Caco-2 (cell line): ENCODE data around the gene OR52H1. TPM values are rescaled to one million over a fixed set of nuclear protein-coding genes. Genes with fewer than 3 reads are reported as not detected.

Experiments
- BruUV-seq: library from RNA; stranded (reverse); fragments of 400-500 nt; replicated peaks from 2 replicates; lab custom pipeline; 2021; lab: Mats Ljungman, UMichigan
- CTCF ChIA-PET: fragments of 300-600 bp; sonication (Branson Sonifier 250); formaldehyde crosslinking; loops from one replicate; lab custom pipeline; 2022; ENCODE audit warnings: antibody characterized with exemption; lab: Charles Lee
- POLR2A ChIA-PET: fragments of 300-600 bp; sonication (Branson Sonifier 250); formaldehyde crosslinking; loops from one replicate; lab custom pipeline; 2022; ENCODE audit warnings: antibody characterized with exemption; lab: Charles Lee
- DNase-seq, 2 experiments: peaks; one replicate each; pipeline versions ENCODE4 v3.0.0 to v3.0.0-alpha.2; 2020 to 2022
- H3K27me3 ChIP-seq: replicated peaks from 2 replicates; pipeline ENCODE4 v1.6.0; 2011; ENCODE audit warnings: low read length; ENCODE audit not compliant: control insufficient read depth, insufficient read depth
- H3K36me3 ChIP-seq: 2 replicates; pipeline ENCODE4 v1.5.1; 2011; ENCODE audit warnings: low read length; ENCODE audit not compliant: control insufficient read depth, insufficient read depth
- H3K4me1 ChIP-seq: fragments of 250-450 bp; sonication (Bioruptor Pico); 2 replicates; pipeline ENCODE4 v1.5.1; 2020; ENCODE audit warnings: mild to moderate bottlenecking
- H3K4me3 ChIP-seq: 2 replicates; pipeline ENCODE4 v1.5.1; 2011; ENCODE audit warnings: low read depth, mild to moderate bottlenecking, control low read depth, low read length
- H3K9me3 ChIP-seq: fragments of 250-450 bp; sonication (Bioruptor Pico); 2 replicates; pipeline ENCODE4 v1.5.1; 2020; ENCODE audit warnings: mild to moderate bottlenecking, moderate library complexity
- H3K27ac Mint-ChIP-seq: one replicate; pipeline ENCODE4 v1.8.0; 2022; ENCODE audit warnings: mixed read lengths; ENCODE audit not compliant: unreplicated experiment
- H3K27me3 Mint-ChIP-seq: one replicate; pipeline ENCODE4 v1.8.0; 2022; ENCODE audit warnings: mixed read lengths; ENCODE audit not compliant: insufficient read depth, unreplicated experiment
- H3K36me3 Mint-ChIP-seq: one replicate; pipeline ENCODE4 v1.8.0; 2022; ENCODE audit warnings: mild to moderate bottlenecking, mixed read lengths; ENCODE audit not compliant: insufficient read depth, unreplicated experiment
- H3K4me1 Mint-ChIP-seq: one replicate; pipeline ENCODE4 v1.8.0; 2022; ENCODE audit warnings: low read depth, mixed read lengths; ENCODE audit not compliant: unreplicated experiment
- H3K4me3 Mint-ChIP-seq: one replicate; pipeline ENCODE4 v1.8.0; 2022; ENCODE audit warnings: mild to moderate bottlenecking, moderate library complexity, mixed read lengths; ENCODE audit not compliant: unreplicated experiment
- H3K9me3 Mint-ChIP-seq: one replicate; pipeline ENCODE4 v1.8.0; 2022; ENCODE audit warnings: mixed read lengths; ENCODE audit not compliant: unreplicated experiment
- CTCF ChIP-seq, 2 experiments: fragments of 200-600 bp in 1 of 2; IDR thresholded peaks; 1 replicate in 1 of 2; 2 replicates in 1 of 2; pipeline versions ENCODE4 v1.5.1 to v1.8.0; 2011 to 2022; ENCODE audit warnings: antibody characterized with exemption in 1 of 2, control low read depth in 1 of 2, inconsistent platforms in 1 of 2, low read depth in 1 of 2, low read length in 1 of 2, mild to moderate bottlenecking in 1 of 2, moderate library complexity in 1 of 2; ENCODE audit not compliant: insufficient read depth in 1 of 2, severe bottlenecking in 1 of 2, unreplicated experiment in 1 of 2
- intact Hi-C: fragments of 100-400 bp; cut with micrococcal nuclease; formaldehyde crosslinking; loops from one replicate; pipeline ENCODE4 v1.10.0; 2022; ENCODE audit not compliant: unreplicated experiment
- total RNA-seq: library from RNA; stranded (reverse); gene quantifications from 2 replicates; pipeline ENCODE4 v1.2.3, GENCODE V29; 2022

OR52H1 gene
- total RNA-seq, 1 experiment from 2014 or later: not detected

- Mint-ChIP-seq H3K4me1 (no peaks in the 10 kb centered on the region), H3K27me3 (peaks cover 14% of the 10 kb centered on the region), H3K36me3 (no peaks in the 10 kb centered on the region), H3K9me3 (no peaks in the 10 kb centered on the region), H3K4me3 (no peak overlapping the region), H3K27ac (no peak overlapping the region)
- no peak for DNase-seq
- no peak overlapping the region for H3K4me3 ChIP-seq
- POLR2A ChIA-PET: no interaction called here
- H3K4me1 ChIP-seq: no peaks in the 10 kb centered on the region
- TF ChIP-seq CTCF (IDR thresholded peaks at IDR 0.05; ENCODE audit: insufficient read depth in 1 of 2, low read depth in 1 of 2, low read length in 1 of 2, severe bottlenecking in 1 of 2, unreplicated experiment in 1 of 2): no peak
- H3K9me3 ChIP-seq: no peaks in the 10 kb centered on the region; the same call in 1 of the 2 replicates
- intact Hi-C loops: no loop called here
- no TSS peak for BruUV-seq
- no peaks in the 10 kb centered on the region for H3K27me3 ChIP-seq
- H3K36me3 ChIP-seq: no peaks in the 10 kb centered on the region
- CTCF ChIA-PET: no interaction called here
These were observed 42.8 kb downstream of the OR52H1 start for GRCh38 chr11:5505363-5506048.

GRCh38 chr11:5504403-5504921 is 43.9 kb downstream of the OR52H1 start:
- no peak for DNase-seq
- no TSS peak for BruUV-seq
- Mint-ChIP-seq H3K9me3 (no peaks in the 10 kb centered on the region), H3K27ac (no peak overlapping the region), H3K4me1 (no peaks in the 10 kb centered on the region), H3K36me3 (no peaks in the 10 kb centered on the region), H3K4me3 (no peak overlapping the region), H3K27me3 (peaks cover 15% of the 10 kb centered on the region)
- no peaks in the 10 kb centered on the region for H3K36me3 ChIP-seq
- ChIA-PET CTCF (no interaction called here), POLR2A (no interaction called here)
- no peaks in the 10 kb centered on the region; the same call in 1 of the 2 replicates for H3K9me3 ChIP-seq
- no peaks in the 10 kb centered on the region for H3K4me1 ChIP-seq
- no peaks in the 10 kb centered on the region for H3K27me3 ChIP-seq
- intact Hi-C loops: no loop called here
- no peak for TF ChIP-seq CTCF (IDR thresholded peaks at IDR 0.05; ENCODE audit: insufficient read depth in 1 of 2, low read depth in 1 of 2, low read length in 1 of 2, severe bottlenecking in 1 of 2, unreplicated experiment in 1 of 2)
- H3K4me3 ChIP-seq: no peak overlapping the region

GRCh38 chr11:5500393-5500801 is 47.9 kb downstream of the OR52H1 start:
- peaks cover 15% of the 10 kb centered on the region for H3K27me3 Mint-ChIP-seq
- Histone ChIP-seq H3K36me3 (no peaks in the 10 kb centered on the region), H3K27me3 (no peaks in the 10 kb centered on the region), H3K9me3 (no peaks in the 10 kb centered on the region), H3K4me3 (no peak overlapping the region), H3K4me1 (no peaks in the 10 kb centered on the region)
- intact Hi-C loops: no loop called here
- no peak for DNase-seq
- H3K9me3 Mint-ChIP-seq: no peaks in the 10 kb centered on the region
- BruUV-seq: no TSS peak
- ChIA-PET CTCF (no interaction called here), POLR2A (no interaction called here)
- no peak overlapping the region for H3K27ac Mint-ChIP-seq
- H3K4me1 Mint-ChIP-seq: no peaks in the 10 kb centered on the region
- H3K36me3 Mint-ChIP-seq: no peaks in the 10 kb centered on the region
- TF ChIP-seq CTCF (IDR thresholded peaks at IDR 0.05; ENCODE audit: insufficient read depth in 1 of 2, low read depth in 1 of 2, low read length in 1 of 2, severe bottlenecking in 1 of 2, unreplicated experiment in 1 of 2): no peak
- no peak overlapping the region for H3K4me3 Mint-ChIP-seq
